ENCODE measurements around the gene KCTD3. TPM values are rescaled to one million over a fixed set of nuclear protein-coding genes. Genes with fewer than 3 reads are reported as not detected.

Gene KCTD3
- total RNA-seq, 1 donor from 2014 or later = 25.3 TPM

DNA sequence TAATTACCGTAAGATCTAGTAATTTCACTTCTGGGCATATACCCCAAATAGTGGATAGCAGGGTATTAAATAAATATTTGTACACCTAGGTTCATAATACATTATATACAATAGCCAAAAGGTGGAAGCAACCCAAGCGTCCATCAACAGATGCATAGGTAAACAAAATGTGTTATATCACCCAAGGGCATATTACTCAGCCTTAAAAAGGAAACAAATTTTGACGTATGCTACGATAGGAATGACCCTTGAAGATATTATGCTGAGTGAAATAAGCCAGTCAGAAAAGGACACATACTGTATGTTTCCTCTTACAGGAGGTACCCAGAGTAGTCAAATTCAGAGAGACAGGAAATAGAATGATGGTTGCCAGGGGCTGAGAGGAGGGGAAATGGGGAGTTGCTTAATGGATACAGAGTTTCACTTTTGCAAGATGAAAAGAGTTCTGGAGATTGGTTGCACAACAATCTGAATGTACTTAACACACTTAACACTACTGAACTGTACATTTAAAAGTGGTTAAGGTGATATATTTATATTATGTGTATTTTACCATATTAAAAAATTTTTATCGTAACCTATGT, 36.6 kb upstream of the KCTD3 start:
- TF ChIP-seq, protein P1, sequence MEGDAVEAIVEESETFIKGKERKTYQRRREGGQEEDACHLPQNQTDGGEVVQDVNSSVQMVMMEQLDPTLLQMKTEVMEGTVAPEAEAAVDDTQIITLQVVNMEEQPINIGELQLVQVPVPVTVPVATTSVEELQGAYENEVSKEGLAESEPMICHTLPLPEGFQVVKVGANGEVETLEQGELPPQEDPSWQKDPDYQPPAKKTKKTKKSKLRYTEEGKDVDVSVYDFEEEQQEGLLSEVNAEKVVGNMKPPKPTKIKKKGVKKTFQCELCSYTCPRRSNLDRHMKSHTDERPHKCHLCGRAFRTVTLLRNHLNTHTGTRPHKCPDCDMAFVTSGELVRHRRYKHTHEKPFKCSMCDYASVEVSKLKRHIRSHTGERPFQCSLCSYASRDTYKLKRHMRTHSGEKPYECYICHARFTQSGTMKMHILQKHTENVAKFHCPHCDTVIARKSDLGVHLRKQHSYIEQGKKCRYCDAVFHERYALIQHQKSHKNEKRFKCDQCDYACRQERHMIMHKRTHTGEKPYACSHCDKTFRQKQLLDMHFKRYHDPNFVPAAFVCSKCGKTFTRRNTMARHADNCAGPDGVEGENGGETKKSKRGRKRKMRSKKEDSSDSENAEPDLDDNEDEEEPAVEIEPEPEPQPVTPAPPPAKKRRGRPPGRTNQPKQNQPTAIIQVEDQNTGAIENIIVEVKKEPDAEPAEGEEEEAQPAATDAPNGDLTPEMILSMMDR (IDR thresholded peaks at IDR 0.05) = no peak
- H3K27ac Mint-ChIP-seq (ENCODE audit: unreplicated experiment) = no peak overlapping the region
- no peak for DNase-seq (ENCODE audit: low spot score)
- no peaks in the 10 kb centered on the region for H3K4me1 Mint-ChIP-seq (ENCODE audit: low read depth)
- peaks cover 31% of the 10 kb centered on the region for H3K27me3 Mint-ChIP-seq (ENCODE audit: low read depth)
- H3K4me3 Mint-ChIP-seq (ENCODE audit: unreplicated experiment) = no peak overlapping the region
- H3K36me3 Mint-ChIP-seq (ENCODE audit: low read depth) = no peaks in the 10 kb centered on the region
- H3K9me3 Mint-ChIP-seq (ENCODE audit: low read depth) = no peaks in the 10 kb centered on the region

DNA sequence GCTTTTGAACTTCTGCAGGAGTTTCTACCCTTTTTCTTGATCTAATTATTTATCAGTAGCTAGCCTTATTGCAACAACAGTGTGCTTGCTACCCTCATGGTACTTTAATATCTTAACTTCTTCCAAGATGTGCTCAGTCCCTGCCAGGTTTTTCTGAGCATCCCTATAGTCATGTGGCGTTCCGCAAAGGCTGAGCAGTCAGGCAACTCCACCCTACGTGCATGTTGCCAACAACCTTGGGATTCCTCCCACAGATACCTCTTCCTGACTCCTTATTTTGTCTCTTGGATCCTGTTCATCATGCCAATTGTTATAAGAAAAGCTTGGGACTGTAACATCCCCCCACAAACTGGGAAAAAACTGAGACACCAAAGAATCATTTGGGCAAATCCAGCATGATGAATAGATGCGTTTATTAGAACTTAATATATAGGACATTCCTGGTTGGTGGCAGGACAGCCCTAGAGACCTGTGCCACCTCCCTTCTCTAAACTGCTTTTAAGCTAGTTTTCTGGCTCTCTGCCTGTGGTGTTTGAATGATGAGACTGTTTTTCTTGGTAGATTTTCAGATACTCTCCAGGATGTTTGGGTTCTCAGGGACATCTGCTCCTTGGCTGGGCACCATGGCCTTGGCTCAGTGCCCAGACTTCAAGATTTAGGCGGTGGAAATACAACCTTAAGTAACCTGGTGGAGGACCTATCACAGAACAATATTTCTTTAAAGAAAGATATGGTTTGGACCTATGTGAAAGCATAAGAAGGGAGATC, 27.1 kb upstream of the KCTD3 start:
- H3K4me1 Mint-ChIP-seq (ENCODE audit: low read depth) = peaks cover 12% of the 10 kb centered on the region
- H3K9me3 Mint-ChIP-seq (ENCODE audit: low read depth) = peaks cover 11% of the 10 kb centered on the region
- H3K4me3 Mint-ChIP-seq (ENCODE audit: unreplicated experiment) = no peak overlapping the region
- peaks cover 21% of the 10 kb centered on the region for H3K27me3 Mint-ChIP-seq (ENCODE audit: low read depth)
- TF ChIP-seq, protein P1 (IDR thresholded peaks at IDR 0.05) = no peak
- no peak overlapping the region for H3K27ac Mint-ChIP-seq (ENCODE audit: unreplicated experiment)
- DNase-seq (ENCODE audit: low spot score) = no peak
- H3K36me3 Mint-ChIP-seq (ENCODE audit: low read depth) = no peaks in the 10 kb centered on the region

DNA sequence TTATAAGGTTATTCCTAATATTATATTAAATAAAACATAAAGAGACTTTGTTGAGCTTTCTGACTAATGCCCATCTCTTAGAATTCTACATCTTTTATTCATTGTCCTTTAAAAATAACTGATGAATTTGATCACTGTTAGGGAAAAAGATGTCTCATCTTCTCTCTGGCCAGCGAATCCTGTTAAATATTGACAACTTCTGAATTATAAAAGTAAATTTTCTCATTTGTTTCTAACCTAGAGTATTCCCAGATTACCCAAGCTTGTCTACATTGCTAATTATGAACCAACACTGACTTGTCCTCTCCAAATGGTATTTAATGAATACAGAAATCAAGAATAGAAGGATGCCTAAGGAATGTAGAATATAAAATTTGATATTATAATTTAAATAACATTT, 24.8 kb upstream of the KCTD3 start:
- H3K4me1 Mint-ChIP-seq (ENCODE audit: low read depth) = peaks cover 12% of the 10 kb centered on the region
- TF ChIP-seq, protein P1 (IDR thresholded peaks at IDR 0.05) = no peak
- H3K36me3 Mint-ChIP-seq (ENCODE audit: low read depth) = no peaks in the 10 kb centered on the region
- H3K9me3 Mint-ChIP-seq (ENCODE audit: low read depth) = peaks cover 12% of the 10 kb centered on the region
- no peak overlapping the region for H3K4me3 Mint-ChIP-seq (ENCODE audit: unreplicated experiment)
- no peak overlapping the region for H3K27ac Mint-ChIP-seq (ENCODE audit: unreplicated experiment)
- no peak for DNase-seq (ENCODE audit: low spot score)
- peaks cover 4% of the 10 kb centered on the region for H3K27me3 Mint-ChIP-seq (ENCODE audit: low read depth)

DNA sequence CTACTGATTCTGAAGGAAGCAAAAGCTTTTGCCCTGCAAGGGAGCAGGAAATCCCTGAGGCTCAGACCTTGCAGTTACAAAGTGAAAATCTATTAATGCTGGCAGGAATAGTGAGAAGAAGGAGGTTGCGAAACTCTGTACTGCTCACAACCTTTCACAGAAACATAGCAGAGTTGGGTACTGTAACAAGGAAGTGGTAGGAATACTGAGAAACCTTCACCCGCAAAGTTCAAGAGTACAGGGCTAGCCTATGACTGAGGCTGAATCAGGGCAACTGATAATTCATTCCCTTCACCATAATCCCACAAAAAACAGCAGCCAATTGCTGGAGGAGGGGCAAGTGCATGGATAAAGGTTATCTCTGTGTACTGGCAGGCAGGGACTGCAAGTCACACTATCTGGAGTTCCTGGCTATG, 23.9 kb upstream of the KCTD3 start:
- no peak overlapping the region for H3K4me3 Mint-ChIP-seq (ENCODE audit: unreplicated experiment)
- DNase-seq (ENCODE audit: low spot score) = no peak
- H3K27ac Mint-ChIP-seq (ENCODE audit: unreplicated experiment) = no peak overlapping the region
- H3K27me3 Mint-ChIP-seq (ENCODE audit: low read depth) = peaks cover 4% of the 10 kb centered on the region
- H3K36me3 Mint-ChIP-seq (ENCODE audit: low read depth) = no peaks in the 10 kb centered on the region
- H3K9me3 Mint-ChIP-seq (ENCODE audit: low read depth) = peaks cover 12% of the 10 kb centered on the region
- TF ChIP-seq, protein P1 (IDR thresholded peaks at IDR 0.05) = no peak
- H3K4me1 Mint-ChIP-seq (ENCODE audit: low read depth) = peaks cover 12% of the 10 kb centered on the region

DNA sequence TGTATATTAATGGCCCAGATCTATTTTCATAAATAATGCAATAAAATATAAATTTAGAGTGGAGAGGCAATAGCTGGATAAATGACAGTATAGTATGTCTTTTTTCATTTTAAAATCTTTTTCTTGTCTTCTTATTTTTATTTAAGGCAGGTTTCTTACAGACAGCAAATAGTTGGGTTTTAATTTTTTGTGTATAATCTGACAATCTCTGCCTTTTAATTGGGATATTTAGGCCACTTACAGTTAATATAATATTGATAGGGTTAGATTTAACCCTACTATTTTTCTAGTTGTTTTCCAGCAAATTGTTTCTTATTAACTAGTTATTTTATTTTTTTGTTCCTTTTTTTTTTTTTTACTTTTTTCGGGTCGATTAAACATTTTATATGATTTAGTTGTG, 23.3 kb upstream of the KCTD3 start:
- Mint-ChIP-seq H3K4me1 (ENCODE audit: low read depth) (peaks cover 12% of the 10 kb centered on the region), H3K27me3 (ENCODE audit: low read depth) (peaks cover 10% of the 10 kb centered on the region), H3K9me3 (ENCODE audit: low read depth) (peaks cover 12% of the 10 kb centered on the region), H3K4me3 (ENCODE audit: unreplicated experiment) (no peak overlapping the region), H3K27ac (ENCODE audit: unreplicated experiment) (no peak overlapping the region), H3K36me3 (ENCODE audit: low read depth) (no peaks in the 10 kb centered on the region)
- DNase-seq (ENCODE audit: low spot score) = no peak
- TF ChIP-seq, protein P1 (IDR thresholded peaks at IDR 0.05) = no peak
